ENCODE results near the gene TMEM205. TPM values are rescaled to one million over a fixed set of nuclear protein-coding genes. Genes with fewer than 3 reads are reported as not detected.

The TMEM205 gene
- total and polyA plus RNA-seq, 10 of the 15 experiments (the other 5 are each of a cell fraction or from before 2014, with no cell fraction given): 27.8 to 144 (median 88.3) TPM

DNA sequence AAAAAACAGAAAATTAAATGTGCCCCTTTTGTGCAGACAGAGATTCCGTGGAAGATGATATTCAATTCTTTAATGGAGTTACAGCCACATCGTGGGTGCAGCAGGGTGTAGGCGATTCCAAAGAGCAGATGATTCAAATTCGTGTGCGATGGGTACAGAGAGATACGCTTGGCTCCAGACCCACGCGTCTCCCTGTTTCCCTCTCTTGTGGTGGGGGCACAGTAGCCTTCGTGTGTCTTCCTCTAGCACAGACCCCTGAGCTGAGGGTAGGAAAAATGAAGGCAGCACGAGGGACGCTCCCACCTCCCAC, 45.3 kb downstream of the TMEM205 start (continued):
- TF ChIP-seq, protein P1, sequence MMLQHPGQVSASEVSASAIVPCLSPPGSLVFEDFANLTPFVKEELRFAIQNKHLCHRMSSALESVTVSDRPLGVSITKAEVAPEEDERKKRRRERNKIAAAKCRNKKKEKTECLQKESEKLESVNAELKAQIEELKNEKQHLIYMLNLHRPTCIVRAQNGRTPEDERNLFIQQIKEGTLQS (IDR thresholded peaks at IDR 0.05; ENCODE audit: borderline replicate concordance, extremely low read depth, low read depth, low read length): no peak
- TF ChIP-seq, protein P2, sequence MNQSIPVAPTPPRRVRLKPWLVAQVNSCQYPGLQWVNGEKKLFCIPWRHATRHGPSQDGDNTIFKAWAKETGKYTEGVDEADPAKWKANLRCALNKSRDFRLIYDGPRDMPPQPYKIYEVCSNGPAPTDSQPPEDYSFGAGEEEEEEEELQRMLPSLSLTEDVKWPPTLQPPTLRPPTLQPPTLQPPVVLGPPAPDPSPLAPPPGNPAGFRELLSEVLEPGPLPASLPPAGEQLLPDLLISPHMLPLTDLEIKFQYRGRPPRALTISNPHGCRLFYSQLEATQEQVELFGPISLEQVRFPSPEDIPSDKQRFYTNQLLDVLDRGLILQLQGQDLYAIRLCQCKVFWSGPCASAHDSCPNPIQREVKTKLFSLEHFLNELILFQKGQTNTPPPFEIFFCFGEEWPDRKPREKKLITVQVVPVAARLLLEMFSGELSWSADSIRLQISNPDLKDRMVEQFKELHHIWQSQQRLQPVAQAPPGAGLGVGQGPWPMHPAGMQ (IDR thresholded peaks at IDR 0.05; ENCODE audit: borderline replicate concordance): no peak
- TF ChIP-seq CEBPB (IDR thresholded peaks at IDR 0.05; ENCODE audit: borderline replicate concordance in 1 of 2, low read depth in 2 of 2, low read length in 2 of 2) (no peak), NRF1 (conservative IDR thresholded peaks at IDR 0.05; ENCODE audit: low read depth, low read length) (no peak), YBX1 (IDR thresholded peaks at IDR 0.05) (no peak), TCF7 (IDR thresholded peaks at IDR 0.05; ENCODE audit: borderline replicate concordance) (no peak), BHLHE40 (IDR thresholded peaks at IDR 0.05; ENCODE audit: borderline replicate concordance in 1 of 2, low read depth in 2 of 2, low read length in 1 of 2) (no peak), ZNF384 (IDR thresholded peaks at IDR 0.05; ENCODE audit: borderline replicate concordance, low read depth, low read length) (no peak)

DNA sequence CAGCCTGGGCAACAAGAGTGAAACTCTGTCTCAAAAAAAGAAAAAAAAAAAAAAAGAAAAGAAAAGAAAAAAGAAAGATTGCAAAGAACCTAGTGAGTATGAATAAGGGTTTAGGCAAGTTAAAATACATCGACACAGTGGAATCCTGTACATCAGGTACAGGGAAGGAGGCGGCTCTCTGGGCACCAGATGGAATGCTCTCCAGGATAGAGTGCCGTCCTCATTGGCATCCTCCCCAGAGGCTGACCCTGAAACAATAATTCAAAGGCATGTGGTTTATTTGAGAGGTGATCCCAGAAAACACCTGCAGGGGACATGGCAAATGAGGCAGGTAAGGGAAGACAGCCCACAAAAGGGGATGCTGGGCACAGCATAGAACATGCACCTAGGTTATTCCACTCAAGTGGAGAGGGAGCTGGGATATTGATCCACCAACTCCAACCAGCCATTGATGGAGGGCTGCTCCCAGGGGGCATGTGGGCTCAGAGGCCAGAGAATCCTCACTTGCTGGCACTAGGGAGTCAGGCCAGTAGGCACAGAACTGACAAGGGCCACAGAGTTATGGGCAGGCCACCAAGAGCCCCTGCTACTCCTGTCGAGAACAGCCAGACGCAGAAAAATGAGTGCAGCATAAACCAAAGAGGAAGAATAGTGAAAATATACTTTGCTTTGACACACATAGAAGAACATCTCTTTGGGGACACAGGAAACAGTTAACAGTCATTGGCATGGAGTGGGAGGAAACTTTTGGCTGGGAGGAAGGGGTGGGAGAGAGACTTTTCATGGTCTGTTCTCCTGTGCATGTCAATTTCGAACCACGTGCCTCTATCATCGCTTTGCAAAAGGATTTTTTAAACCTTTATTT, 45.9 kb downstream of the TMEM205 start:
- DNase-seq (ENCODE audit: low read depth, low spot score): no peak
- Histone ChIP-seq H3K9ac (ENCODE audit: control insufficient read depth, insufficient read depth, low read length) (no peak overlapping the region), H2AFZ (ENCODE audit: control insufficient read depth, low read depth, low read length) (no peak overlapping the region), H4K20me1 (ENCODE audit: control insufficient read depth, insufficient read depth) (no peaks in the 10 kb centered on the region), H3K9me3 (replicated peaks; ENCODE audit: control insufficient read depth, insufficient read depth, low read length) (no peaks in the 10 kb centered on the region), H3K4me3 (no peak overlapping the region), H3K4me2 (ENCODE audit: control insufficient read depth, insufficient read depth) (no peak overlapping the region), H3K79me2 (ENCODE audit: control insufficient read depth, insufficient read depth, low read length) (no peaks in the 10 kb centered on the region), H3K4me1 (ENCODE audit: control insufficient read depth, insufficient read depth, low read length) (no peaks in the 10 kb centered on the region), H3K36me3 (ENCODE audit: control insufficient read depth in 2 of 2, insufficient read depth in 2 of 2, low read length in 1 of 2) (no peaks in the 10 kb centered on the region), H3K27me3 (replicated peaks in 1 of 2; ENCODE audit: control insufficient read depth in 2 of 2, insufficient read depth in 2 of 2, low read length in 1 of 2) (no peaks in the 10 kb centered on the region), H3K27ac (ENCODE audit: control insufficient read depth, insufficient read depth) (no peak overlapping the region)
- ChIA-PET RAD21 (ENCODE audit: unreplicated experiment) (no interaction called here), CTCF (no interaction called here), POLR2A (no interaction called here), SMC1A (ENCODE audit: uncharacterized antibody, unreplicated experiment) (no interaction called here)
- BruUV-seq (replicated peaks): no TSS peak
- no peak for ATAC-seq
- in situ Hi-C loops (cut with MboI): loop anchor here (10.0 kb wide), 1 partner anchor 175 kb away; no protein-coding TSS in a partner anchor
- intact Hi-C loops (cut with micrococcal nuclease; ENCODE audit: unreplicated experiment): no loop called here
- 84% methylated on average over 8 of the region's 8 CpGs for WGBS (ENCODE audit: insufficient coverage, insufficient replicate concordance, low lambda C conversion rate, missing lambda C conversion rate)
- no peak for FAIRE-seq
- no peak for TF ChIP-seq MYB (IDR thresholded peaks at IDR 0.05; ENCODE audit: borderline replicate concordance, low read depth, low read length)
- no peak for TF ChIP-seq SRF (IDR thresholded peaks at IDR 0.05; ENCODE audit: low read depth in 2 of 2, low read length in 2 of 2)
- TF ChIP-seq MXI1 (IDR thresholded peaks at IDR 0.05; ENCODE audit: low read depth, low read length): no peak
- TF ChIP-seq CBFB (IDR thresholded peaks at IDR 0.05; ENCODE audit: low read depth): no peak
- TF ChIP-seq MTA2 (IDR thresholded peaks at IDR 0.05; ENCODE audit: low read depth): no peak
- TF ChIP-seq CHD2 (IDR thresholded peaks at IDR 0.05; ENCODE audit: borderline replicate concordance, low read depth, low read length): no peak
- no peak for TF ChIP-seq STAT1 (conservative IDR thresholded peaks at IDR 0.05)
- TF ChIP-seq, protein P3, sequence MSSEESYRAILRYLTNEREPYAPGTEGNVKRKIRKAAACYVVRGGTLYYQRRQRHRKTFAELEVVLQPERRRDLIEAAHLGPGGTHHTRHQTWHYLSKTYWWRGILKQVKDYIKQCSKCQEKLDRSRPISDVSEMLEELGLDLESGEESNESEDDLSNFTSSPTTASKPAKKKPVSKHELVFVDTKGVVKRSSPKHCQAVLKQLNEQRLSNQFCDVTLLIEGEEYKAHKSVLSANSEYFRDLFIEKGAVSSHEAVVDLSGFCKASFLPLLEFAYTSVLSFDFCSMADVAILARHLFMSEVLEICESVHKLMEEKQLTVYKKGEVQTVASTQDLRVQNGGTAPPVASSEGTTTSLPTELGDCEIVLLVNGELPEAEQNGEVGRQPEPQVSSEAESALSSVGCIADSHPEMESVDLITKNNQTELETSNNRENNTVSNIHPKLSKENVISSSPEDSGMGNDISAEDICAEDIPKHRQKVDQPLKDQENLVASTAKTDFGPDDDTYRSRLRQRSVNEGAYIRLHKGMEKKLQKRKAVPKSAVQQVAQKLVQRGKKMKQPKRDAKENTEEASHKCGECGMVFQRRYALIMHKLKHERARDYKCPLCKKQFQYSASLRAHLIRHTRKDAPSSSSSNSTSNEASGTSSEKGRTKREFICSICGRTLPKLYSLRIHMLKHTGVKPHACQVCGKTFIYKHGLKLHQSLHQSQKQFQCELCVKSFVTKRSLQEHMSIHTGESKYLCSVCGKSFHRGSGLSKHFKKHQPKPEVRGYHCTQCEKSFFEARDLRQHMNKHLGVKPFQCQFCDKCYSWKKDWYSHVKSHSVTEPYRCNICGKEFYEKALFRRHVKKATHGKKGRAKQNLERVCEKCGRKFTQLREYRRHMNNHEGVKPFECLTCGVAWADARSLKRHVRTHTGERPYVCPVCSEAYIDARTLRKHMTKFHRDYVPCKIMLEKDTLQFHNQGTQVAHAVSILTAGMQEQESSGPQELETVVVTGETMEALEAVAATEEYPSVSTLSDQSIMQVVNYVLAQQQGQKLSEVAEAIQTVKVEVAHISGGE (CRISPR knock-in tag; IDR thresholded peaks at IDR 0.05): no peak
- no peak for TF ChIP-seq NR2C1 (IDR thresholded peaks at IDR 0.05)
- no peak for TF ChIP-seq SREBF1 (IDR thresholded peaks at IDR 0.05; ENCODE audit: low read length)
- no peak for TF ChIP-seq RELA (IDR thresholded peaks at IDR 0.05; ENCODE audit: borderline replicate concordance, partially characterized antibody)
